Left hindlimb (tissue), 1 donor: Measurements from ENCODE around the gene CCBE1.

Experiments used
- DNase-seq: peaks from one replicate; pipeline ENCODE4 v3.0.0-alpha.2; 2018

CCBE1 gene

GRCh38 chr18:59481436-59481835, 215.8 kb downstream of the CCBE1 start:
- DNase-seq, result no peak

- no peak for DNase-seq
These were observed 217.4 kb downstream of the CCBE1 start for GRCh38 chr18:59479776-59480175.

GRCh38 chr18:59478591-59478990, 218.6 kb downstream of the CCBE1 start:
- DNase-seq, result no peak

- no peak for DNase-seq
These were observed 219.4 kb downstream of the CCBE1 start for GRCh38 chr18:59477849-59478248.

GRCh38 chr18:59470561-59471121, 226.6 kb downstream of the CCBE1 start:
- DNase-seq, result no peak

- no peak for DNase-seq
These were observed 227.6 kb downstream of the CCBE1 start for GRCh38 chr18:59469463-59470180.

GRCh38 chr18:59468821-59469220, 228.4 kb downstream of the CCBE1 start:
- DNase-seq, result no peak

GRCh38 chr18:59467497-59467896, 229.7 kb downstream of the CCBE1 start:
- DNase-seq, result no peak

- DNase-seq, result no peak
These were observed 230.2 kb downstream of the CCBE1 start for GRCh38 chr18:59466980-59467379.

- DNase-seq, result no peak
These were observed 232.7 kb downstream of the CCBE1 start for GRCh38 chr18:59464486-59464885.

GRCh38 chr18:59461171-59461570, 236.1 kb downstream of the CCBE1 start:
- no peak for DNase-seq

- DNase-seq, result no peak
These were observed 237.2 kb downstream of the CCBE1 start for GRCh38 chr18:59460072-59460420.

GRCh38 chr18:59459369-59460071, 237.7 kb downstream of the CCBE1 start:
- no peak for DNase-seq

- no peak for DNase-seq
These were observed 238.6 kb downstream of the CCBE1 start for GRCh38 chr18:59458575-59458974.

- DNase-seq, result no peak
These were observed 240.6 kb downstream of the CCBE1 start for GRCh38 chr18:59456657-59457056.

- no peak for DNase-seq
These were observed 241.4 kb downstream of the CCBE1 start for GRCh38 chr18:59455728-59456276.

- DNase-seq, result no peak
These were observed 242.1 kb downstream of the CCBE1 start for GRCh38 chr18:59454909-59455727.

- no peak for DNase-seq
These were observed 243.7 kb downstream of the CCBE1 start for GRCh38 chr18:59453468-59453961.

- DNase-seq, result no peak
These were observed 245.3 kb downstream of the CCBE1 start for GRCh38 chr18:59451963-59452362.

- no peak for DNase-seq
These were observed 246.2 kb downstream of the CCBE1 start for GRCh38 chr18:59451073-59451472.

GRCh38 chr18:59448546-59448945, 248.7 kb downstream of the CCBE1 start:
- no peak for DNase-seq

- no peak for DNase-seq
These were observed 251.2 kb downstream of the CCBE1 start for GRCh38 chr18:59446012-59446411.
